Uterus (tissue), 2 donors: Measurements from ENCODE around the gene DHPS.
A peak's percentile ranks its signal among the peaks of the same experiment; 100 is the strongest.

Experiments used
- CTCF ChIP-seq, 4 experiments: fragments of 200-600 bp in 2 of 4; fragments of 450-650 bp in 2 of 4; sonication (generic) in 2 of 4; IDR thresholded peaks; one replicate each; pipeline ENCODE4 v1.5.1; 2016 to 2019; ENCODE audit warnings: antibody characterized with exemption in 4 of 4, mild to moderate bottlenecking in 2 of 4, moderate library complexity in 1 of 4
- POLR2A ChIP-seq, 2 donors: fragments of 450-650 bp; IDR thresholded peaks; one replicate each; pipeline ENCODE4 v1.6.1; 2016; ENCODE audit warnings: antibody characterized with exemption in 2 of 2, mild to moderate bottlenecking in 1 of 2, moderate library complexity in 1 of 2

GRCh38 chr19:12681074-12681987 lies at the start of gene DHPS:
- TF ChIP-seq POLR2A (IDR thresholded peaks at IDR 0.05) (peak; percentile 15 to 53), CTCF (IDR thresholded peaks at IDR 0.05) (peak in 1 of 4 experiments; percentile 19)
